PC-3 (cell line): Measurements from ENCODE around the gene IPCEF1.

Experiments
- EZH2 ChIP-seq: fragments of 300-600 bp; sonication (generic); IDR thresholded peaks from one replicate; pipeline ENCODE4 v1.6.1; 2017; ENCODE audit warnings: antibody characterized with exemption, mild to moderate bottlenecking, low read length; ENCODE audit not compliant: unreplicated experiment
- EZH2phosphoT487 ChIP-seq: fragments of 300-600 bp; sonication (generic); IDR thresholded peaks from 2 replicates; pipeline ENCODE4 v1.6.1; 2018; ENCODE audit warnings: mild to moderate bottlenecking, antibody characterized with exemption, low read length, borderline replicate concordance
- TF ChIP-seq, protein P1 (sequence below): fragments of 300-600 bp; sonication (generic); conservative IDR thresholded peaks from 2 replicates; pipeline ENCODE4 v1.5.1; 2017; ENCODE audit warnings: antibody characterized with exemption, low read depth, mild to moderate bottlenecking, low read length

DNA sequence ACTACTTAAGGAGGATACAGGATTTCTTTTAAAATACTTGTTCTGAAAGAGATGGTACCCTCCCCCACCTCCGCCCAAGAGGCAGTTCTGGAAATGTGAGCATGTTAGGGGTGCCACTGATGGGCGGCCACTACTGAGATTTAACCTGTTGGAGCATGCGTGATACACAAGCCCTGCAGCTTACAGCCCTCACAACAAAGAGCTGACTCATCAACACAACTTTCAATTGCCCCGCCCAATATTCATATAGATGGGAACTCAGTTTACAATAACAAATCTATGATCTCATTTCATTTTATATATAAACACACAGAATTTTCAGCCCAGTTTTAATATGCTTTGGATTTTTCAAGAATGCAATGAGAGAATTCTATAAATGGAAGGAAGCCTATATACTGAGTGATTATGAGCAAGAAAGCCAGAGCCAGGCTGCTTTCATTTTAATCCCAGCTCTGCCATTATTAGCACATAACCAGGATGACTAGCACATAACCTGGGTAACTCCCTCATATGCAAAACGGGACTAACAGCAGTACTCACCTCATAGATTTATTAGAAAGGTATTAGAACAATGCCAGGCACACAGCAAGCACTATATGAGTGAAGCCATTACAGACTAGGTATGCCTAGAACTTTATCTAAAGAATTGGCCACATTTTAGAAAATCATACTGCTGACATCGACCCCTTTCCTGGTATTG lies 45.6 kb upstream of the IPCEF1 start:
- TF ChIP-seq, protein P1, sequence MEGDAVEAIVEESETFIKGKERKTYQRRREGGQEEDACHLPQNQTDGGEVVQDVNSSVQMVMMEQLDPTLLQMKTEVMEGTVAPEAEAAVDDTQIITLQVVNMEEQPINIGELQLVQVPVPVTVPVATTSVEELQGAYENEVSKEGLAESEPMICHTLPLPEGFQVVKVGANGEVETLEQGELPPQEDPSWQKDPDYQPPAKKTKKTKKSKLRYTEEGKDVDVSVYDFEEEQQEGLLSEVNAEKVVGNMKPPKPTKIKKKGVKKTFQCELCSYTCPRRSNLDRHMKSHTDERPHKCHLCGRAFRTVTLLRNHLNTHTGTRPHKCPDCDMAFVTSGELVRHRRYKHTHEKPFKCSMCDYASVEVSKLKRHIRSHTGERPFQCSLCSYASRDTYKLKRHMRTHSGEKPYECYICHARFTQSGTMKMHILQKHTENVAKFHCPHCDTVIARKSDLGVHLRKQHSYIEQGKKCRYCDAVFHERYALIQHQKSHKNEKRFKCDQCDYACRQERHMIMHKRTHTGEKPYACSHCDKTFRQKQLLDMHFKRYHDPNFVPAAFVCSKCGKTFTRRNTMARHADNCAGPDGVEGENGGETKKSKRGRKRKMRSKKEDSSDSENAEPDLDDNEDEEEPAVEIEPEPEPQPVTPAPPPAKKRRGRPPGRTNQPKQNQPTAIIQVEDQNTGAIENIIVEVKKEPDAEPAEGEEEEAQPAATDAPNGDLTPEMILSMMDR: no peak
- TF ChIP-seq EZH2phosphoT487 (no peak), EZH2 (no peak)
